Measurements from ENCODE around the gene STRN4. TPM values are rescaled to one million over a fixed set of nuclear protein-coding genes. Genes with fewer than 3 reads are reported as not detected.

Gene STRN4
- total RNA-seq, 1 experiment from 2014 or later = 143 TPM

- Histone ChIP-seq H4K8ac (replicated peaks; ENCODE audit: insufficient read length, low read depth, low read length) (no peak overlapping the region), H3K23ac (ENCODE audit: insufficient read length, low read depth, low read length) (no peak overlapping the region), H3K23me2 (ENCODE audit: insufficient read length, low read depth, low read length, poor library complexity, severe bottlenecking) (no peaks in the 10 kb centered on the region), H3K79me1 (ENCODE audit: insufficient read depth, low read depth, low read length, poor library complexity, severe bottlenecking) (peaks cover under 1% of the 10 kb centered on the region), H3K27me3 (ENCODE audit: insufficient read depth, low read length) (no peaks in the 10 kb centered on the region), H4K5ac (ENCODE audit: insufficient read length, low read depth, low read length) (no peak overlapping the region), H3K4ac (ENCODE audit: low read depth, low read length) (no peak overlapping the region), H3K56ac (ENCODE audit: insufficient read length, low read depth, low read length) (no peak overlapping the region), H2AK5ac (ENCODE audit: insufficient read length, low read length) (no peak overlapping the region), H2BK20ac (ENCODE audit: low read depth, low read length, poor library complexity, severe bottlenecking) (no peak overlapping the region), H4K20me1 (ENCODE audit: control insufficient read depth, insufficient read depth, insufficient read length) (peaks cover 4% of the 10 kb centered on the region), H3K18ac (ENCODE audit: insufficient read length, low read depth, low read length) (no peak overlapping the region), H3K79me2 (ENCODE audit: insufficient read depth, low read length) (peaks cover 26% of the 10 kb centered on the region), H3K4me2 (ENCODE audit: insufficient read depth, insufficient read length, low read length) (no peak overlapping the region), H2AFZ (ENCODE audit: low read length) (no peak overlapping the region), H3T11ph (ENCODE audit: low read length) (no peak overlapping the region), H2BK5ac (ENCODE audit: insufficient read length, low read length) (no peak overlapping the region), H2BK12ac (ENCODE audit: insufficient read length, low read depth, low read length) (no peak overlapping the region), H3K4me1 (ENCODE audit: insufficient read depth, low read length) (no peaks in the 10 kb centered on the region), H3K27ac (ENCODE audit: insufficient read length, low read depth, low read length) (no peak overlapping the region), H2BK120ac (ENCODE audit: low read depth, low read length, poor library complexity, severe bottlenecking) (no peak overlapping the region), H3K9me3 (ENCODE audit: control insufficient read depth, low read depth, low read length) (no peaks in the 10 kb centered on the region), H2BK15ac (ENCODE audit: low read depth, low read length) (no peak overlapping the region), H4K91ac (ENCODE audit: insufficient read length, low read depth, low read length) (no peak overlapping the region), H3K9ac (ENCODE audit: extremely low read depth, insufficient read length, low read length) (no peak overlapping the region), H3K14ac (ENCODE audit: insufficient read depth, low read length) (no peak overlapping the region; the same call in 1 of the 2 replicates)
- no peaks in the 10 kb centered on the region for H3K27me3 Mint-ChIP-seq (ENCODE audit: low read depth)
- 0 out of 5 replicates have a peak overlapping the region, but pooled peaks of 1 of the 2 experiments have one; percentile 6 for H3K4me3 Mint-ChIP-seq
- TF ChIP-seq, protein P1, sequence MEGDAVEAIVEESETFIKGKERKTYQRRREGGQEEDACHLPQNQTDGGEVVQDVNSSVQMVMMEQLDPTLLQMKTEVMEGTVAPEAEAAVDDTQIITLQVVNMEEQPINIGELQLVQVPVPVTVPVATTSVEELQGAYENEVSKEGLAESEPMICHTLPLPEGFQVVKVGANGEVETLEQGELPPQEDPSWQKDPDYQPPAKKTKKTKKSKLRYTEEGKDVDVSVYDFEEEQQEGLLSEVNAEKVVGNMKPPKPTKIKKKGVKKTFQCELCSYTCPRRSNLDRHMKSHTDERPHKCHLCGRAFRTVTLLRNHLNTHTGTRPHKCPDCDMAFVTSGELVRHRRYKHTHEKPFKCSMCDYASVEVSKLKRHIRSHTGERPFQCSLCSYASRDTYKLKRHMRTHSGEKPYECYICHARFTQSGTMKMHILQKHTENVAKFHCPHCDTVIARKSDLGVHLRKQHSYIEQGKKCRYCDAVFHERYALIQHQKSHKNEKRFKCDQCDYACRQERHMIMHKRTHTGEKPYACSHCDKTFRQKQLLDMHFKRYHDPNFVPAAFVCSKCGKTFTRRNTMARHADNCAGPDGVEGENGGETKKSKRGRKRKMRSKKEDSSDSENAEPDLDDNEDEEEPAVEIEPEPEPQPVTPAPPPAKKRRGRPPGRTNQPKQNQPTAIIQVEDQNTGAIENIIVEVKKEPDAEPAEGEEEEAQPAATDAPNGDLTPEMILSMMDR (conservative IDR thresholded peaks at IDR 0.05) = no peak
- H3K9me3 Mint-ChIP-seq = no peaks in the 10 kb centered on the region
- no CpG with 5 or more reads among the region's 19 CpGs for WGBS (ENCODE audit: extremely low coverage, insufficient read length, low lambda C conversion rate)
- peaks cover 21 to 24% of the 10 kb centered on the region in 2 experiments for H3K4me1 Mint-ChIP-seq
- DNase-seq = no peak
- H3K36me3 Mint-ChIP-seq (ENCODE audit: insufficient read depth in 1 of 3, low read depth in 3 of 3) = peaks cover 32 to 80% (median 68%) of the 10 kb centered on the region in 3 experiments; a peak in 6 of 7 replicates
- H3K27ac Mint-ChIP-seq = peak overlapping the region in 2 of 3 experiments; percentile 16 to 76; a peak in 2 of 7 replicates
Measured at GRCh38 chr19:46737761-46738171, 8.5 kb downstream of the STRN4 start.
